GM12864 (cell line): ENCODE measurements around the gene RAD9A.

ENCODE experiments used
- DNase-seq: peaks from one replicate; pipeline ENCODE4 v3.0.0-alpha.2; 2011; ENCODE audit warnings: low read depth
- H3K4me3 ChIP-seq: 2 replicates; pipeline ENCODE4 v1.5.1; 2011; ENCODE audit warnings: mild to moderate bottlenecking, low read depth, low read length, control low read depth
- TF ChIP-seq, protein P1 (sequence below): IDR thresholded peaks from 2 replicates; pipeline ENCODE4 v1.5.1; 2011; ENCODE audit warnings: low read depth, mild to moderate bottlenecking, moderate library complexity, low read length, control low read depth, inconsistent platforms; ENCODE audit errors: missing control alignments

Gene RAD9A

DNA sequence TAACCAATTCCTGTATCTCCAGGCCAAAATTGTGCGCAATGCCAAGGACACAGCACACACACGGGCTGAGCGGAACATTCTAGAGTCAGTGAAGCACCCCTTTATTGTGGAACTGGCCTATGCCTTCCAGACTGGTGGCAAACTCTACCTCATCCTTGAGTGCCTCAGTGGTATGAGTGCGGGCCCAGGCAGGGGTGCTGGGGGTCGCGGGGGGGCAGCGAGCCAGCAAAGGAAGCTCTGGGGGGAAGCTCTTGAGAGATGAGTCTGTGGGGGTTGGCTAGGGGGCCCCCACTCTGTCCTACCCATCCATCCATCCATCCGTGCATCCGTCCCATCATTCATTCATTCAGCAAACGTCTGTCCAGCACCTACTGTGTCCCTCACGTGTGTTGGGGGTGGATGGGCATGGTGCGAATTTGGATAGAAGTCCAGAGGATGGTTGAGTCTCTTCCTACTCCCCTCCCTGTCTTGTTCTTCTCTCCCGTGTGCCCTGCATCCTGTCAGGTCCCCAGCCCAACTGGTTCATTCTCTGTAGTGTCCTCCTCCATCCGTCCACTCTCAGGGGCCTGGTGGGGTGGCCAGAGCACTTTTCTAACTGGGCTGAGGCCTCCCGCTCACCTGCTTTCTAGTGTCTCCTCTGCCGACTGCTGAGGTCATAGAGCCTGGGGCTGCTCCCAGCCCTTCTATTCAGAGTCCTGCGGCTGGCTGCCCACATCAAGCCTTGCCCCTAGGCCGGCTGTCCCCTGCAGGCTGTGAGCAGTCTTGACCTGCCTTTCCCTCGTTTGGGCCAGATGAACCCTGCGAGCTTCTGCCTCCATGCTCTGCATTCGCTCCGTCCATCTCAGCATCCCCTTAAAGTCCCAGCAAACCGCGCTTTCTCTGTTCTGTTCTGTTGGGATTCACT is 39.8 kb downstream of the RAD9A start:
- DNase-seq = no peak
- no peak overlapping the region for H3K4me3 ChIP-seq
- TF ChIP-seq, protein P1, sequence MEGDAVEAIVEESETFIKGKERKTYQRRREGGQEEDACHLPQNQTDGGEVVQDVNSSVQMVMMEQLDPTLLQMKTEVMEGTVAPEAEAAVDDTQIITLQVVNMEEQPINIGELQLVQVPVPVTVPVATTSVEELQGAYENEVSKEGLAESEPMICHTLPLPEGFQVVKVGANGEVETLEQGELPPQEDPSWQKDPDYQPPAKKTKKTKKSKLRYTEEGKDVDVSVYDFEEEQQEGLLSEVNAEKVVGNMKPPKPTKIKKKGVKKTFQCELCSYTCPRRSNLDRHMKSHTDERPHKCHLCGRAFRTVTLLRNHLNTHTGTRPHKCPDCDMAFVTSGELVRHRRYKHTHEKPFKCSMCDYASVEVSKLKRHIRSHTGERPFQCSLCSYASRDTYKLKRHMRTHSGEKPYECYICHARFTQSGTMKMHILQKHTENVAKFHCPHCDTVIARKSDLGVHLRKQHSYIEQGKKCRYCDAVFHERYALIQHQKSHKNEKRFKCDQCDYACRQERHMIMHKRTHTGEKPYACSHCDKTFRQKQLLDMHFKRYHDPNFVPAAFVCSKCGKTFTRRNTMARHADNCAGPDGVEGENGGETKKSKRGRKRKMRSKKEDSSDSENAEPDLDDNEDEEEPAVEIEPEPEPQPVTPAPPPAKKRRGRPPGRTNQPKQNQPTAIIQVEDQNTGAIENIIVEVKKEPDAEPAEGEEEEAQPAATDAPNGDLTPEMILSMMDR = no peak

DNA sequence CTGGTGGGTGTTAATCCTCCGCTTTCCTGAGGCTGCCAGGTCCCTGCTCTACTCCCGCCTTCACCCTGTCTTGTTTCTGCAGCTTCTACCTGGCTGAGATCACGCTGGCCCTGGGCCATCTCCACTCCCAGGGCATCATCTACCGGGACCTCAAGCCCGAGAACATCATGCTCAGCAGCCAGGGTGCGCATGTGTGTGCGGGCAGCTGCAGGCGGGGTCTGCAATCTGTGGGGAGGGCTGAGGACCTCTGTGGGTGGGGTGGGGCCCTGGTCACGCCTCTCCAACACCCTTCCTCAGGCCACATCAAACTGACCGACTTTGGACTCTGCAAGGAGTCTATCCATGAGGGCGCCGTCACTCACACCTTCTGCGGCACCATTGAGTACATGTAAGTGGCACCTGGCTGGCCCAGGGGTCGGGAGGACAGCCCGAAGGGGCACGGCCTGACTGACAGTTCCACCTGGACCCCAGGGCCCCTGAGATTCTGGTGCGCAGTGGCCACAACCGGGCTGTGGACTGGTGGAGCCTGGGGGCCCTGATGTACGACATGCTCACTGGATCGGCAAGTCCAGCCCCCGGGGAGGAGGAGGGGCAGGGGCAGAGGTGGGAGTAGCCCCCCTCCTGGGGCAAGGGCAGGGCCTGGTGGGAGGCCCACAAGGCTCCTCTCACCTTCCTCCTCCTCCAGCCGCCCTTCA is 41.0 kb downstream of the RAD9A start:
- no peak overlapping the region for H3K4me3 ChIP-seq
- no peak for DNase-seq
- TF ChIP-seq, protein P1 = no peak

DNA sequence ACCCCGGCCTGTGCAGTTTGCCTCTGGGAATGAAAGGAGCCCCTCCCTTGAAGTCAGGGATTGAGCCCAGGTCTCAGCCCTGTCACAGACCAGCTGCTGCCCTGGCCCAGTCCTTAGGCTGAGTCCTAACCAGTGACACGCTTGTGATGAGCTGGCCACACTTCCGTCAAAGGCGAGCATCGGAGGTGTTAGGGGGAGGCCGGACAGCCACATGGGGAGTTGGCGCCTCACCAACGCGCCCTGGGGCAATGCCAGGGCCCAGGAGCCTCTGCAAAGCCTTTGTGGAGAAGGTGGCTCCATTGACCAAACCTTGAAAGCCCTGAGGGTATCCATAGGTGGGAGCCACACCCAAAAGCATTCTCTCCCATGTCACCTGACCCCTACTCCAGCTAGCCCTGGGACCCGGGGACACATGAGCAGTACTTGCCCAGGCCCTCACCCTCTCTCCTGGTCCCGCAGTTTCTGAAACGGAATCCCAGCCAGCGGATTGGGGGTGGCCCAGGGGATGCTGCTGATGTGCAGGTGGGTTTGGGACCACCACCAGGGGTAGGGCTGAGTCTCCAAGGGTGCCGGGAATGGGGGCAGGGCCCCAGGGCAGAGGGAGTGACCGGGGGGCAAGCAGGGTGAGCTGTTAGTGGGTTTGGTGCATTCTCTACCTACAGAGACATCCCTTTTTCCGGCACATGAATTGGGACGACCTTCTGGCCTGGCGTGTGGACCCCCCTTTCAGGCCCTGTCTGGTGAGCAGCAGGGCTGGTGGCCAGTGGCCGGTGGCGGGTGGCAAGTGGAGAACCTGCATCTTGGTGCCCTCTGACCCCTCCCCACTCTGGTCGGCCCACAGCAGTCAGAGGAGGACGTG is 42.0 kb downstream of the RAD9A start:
- DNase-seq = no peak
- TF ChIP-seq, protein P1 = no peak
- H3K4me3 ChIP-seq = no peak overlapping the region

DNA sequence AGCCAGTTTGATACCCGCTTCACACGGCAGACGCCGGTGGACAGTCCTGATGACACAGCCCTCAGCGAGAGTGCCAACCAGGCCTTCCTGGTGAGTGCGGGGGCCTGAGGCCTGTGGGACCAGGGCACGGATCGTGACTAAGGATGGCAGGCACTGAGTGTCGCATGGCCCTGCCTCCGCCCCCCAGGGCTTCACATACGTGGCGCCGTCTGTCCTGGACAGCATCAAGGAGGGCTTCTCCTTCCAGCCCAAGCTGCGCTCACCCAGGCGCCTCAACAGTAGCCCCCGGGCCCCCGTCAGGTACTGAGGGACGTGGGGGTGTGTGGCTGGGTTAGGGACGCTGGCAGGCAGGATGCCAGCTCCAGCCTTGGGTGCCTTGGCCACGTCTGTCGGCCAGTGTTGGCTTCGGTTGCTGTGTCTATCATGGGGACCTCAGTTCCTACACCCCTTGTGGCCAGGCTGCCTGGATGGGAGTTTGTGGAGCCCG is 42.7 kb downstream of the RAD9A start:
- no peak for DNase-seq
- TF ChIP-seq, protein P1 = no peak
- H3K4me3 ChIP-seq = peak overlapping the region; percentile 87

DNA sequence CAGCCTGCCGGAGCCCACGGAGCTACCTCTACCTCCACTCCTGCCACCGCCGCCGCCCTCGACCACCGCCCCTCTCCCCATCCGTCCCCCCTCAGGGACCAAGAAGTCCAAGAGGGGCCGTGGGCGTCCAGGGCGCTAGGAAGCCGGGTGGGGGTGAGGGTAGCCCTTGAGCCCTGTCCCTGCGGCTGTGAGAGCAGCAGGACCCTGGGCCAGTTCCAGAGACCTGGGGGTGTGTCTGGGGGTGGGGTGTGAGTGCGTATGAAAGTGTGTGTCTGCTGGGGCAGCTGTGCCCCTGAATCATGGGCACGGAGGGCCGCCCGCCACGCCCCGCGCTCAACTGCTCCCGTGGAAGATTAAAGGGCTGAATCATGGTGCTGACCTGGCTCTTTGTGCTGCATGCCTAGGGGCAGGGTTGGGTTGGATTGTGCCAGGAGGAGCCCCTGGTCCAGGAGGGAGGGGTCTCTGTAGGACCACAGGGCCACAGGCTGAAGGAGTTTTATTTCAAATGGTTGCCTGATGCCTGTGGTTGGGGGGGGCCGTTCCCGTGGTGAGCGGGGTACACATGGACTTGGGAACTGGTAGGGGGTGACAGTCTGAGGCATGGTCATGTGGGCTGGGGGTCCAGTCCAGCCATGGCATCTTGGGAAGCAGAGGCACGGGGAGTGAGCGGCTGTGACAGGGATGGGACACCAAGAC is 43.4 kb downstream of the RAD9A start:
- H3K4me3 ChIP-seq = peak overlapping the region; percentile 87
- DNase-seq = no peak
- TF ChIP-seq, protein P1 = no peak
